ENCODE results near the gene SLC6A2. TPM values are rescaled to one million over a fixed set of nuclear protein-coding genes. Genes with fewer than 3 reads are reported as not detected.

The SLC6A2 gene
- total RNA-seq, 3 donors from 2014 or later, result 0.15 to 0.66 (median 0.64) TPM

- Histone ChIP-seq H3K4me1 (no peaks in the 10 kb centered on the region), H3K27me3 (no peaks in the 10 kb centered on the region), H3K9me3 (no peaks in the 10 kb centered on the region), H3K36me3 (no peaks in the 10 kb centered on the region), H3K27ac (no peak overlapping the region), H3K4me3 (no peak overlapping the region)
- TF ChIP-seq POLR2A (IDR thresholded peaks at IDR 0.05) (no peak), POLR2AphosphoS5 (IDR thresholded peaks at IDR 0.05) (no peak)
- TF ChIP-seq, protein P1, sequence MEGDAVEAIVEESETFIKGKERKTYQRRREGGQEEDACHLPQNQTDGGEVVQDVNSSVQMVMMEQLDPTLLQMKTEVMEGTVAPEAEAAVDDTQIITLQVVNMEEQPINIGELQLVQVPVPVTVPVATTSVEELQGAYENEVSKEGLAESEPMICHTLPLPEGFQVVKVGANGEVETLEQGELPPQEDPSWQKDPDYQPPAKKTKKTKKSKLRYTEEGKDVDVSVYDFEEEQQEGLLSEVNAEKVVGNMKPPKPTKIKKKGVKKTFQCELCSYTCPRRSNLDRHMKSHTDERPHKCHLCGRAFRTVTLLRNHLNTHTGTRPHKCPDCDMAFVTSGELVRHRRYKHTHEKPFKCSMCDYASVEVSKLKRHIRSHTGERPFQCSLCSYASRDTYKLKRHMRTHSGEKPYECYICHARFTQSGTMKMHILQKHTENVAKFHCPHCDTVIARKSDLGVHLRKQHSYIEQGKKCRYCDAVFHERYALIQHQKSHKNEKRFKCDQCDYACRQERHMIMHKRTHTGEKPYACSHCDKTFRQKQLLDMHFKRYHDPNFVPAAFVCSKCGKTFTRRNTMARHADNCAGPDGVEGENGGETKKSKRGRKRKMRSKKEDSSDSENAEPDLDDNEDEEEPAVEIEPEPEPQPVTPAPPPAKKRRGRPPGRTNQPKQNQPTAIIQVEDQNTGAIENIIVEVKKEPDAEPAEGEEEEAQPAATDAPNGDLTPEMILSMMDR (IDR thresholded peaks at IDR 0.05), result no peak
- intact Hi-C loops (cut with DNase I; ENCODE audit: low total_unique reads), result no loop called here
- DNase-seq (ENCODE audit: low spot score in 2 of 2), result no peak
These were observed 39.8 kb downstream of the SLC6A2 start for GRCh38 chr16:55695595-55695994.

DNA sequence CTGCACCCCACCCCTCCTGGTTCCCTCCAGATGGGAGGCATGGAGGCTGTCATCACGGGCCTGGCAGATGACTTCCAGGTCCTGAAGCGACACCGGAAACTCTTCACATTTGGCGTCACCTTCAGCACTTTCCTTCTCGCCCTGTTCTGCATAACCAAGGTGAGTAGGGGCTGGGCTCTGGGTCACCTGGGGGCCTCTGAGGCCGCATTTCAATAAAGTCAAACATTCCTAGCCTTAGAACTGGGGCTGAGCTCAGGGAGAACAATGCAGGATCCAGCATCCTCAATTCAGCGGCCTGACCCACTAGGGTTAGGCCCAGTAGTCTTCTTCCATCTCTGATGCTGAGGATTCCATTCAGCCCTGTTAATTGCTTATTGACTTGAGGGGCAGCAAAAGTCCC is 42.1 kb downstream of the SLC6A2 start:
- H3K9me3 ChIP-seq, result no peaks in the 10 kb centered on the region
- H3K4me3 ChIP-seq, result no peak overlapping the region
- H3K36me3 ChIP-seq, result no peaks in the 10 kb centered on the region
- no peaks in the 10 kb centered on the region for H3K27me3 ChIP-seq
- H3K4me1 ChIP-seq, result no peaks in the 10 kb centered on the region
- DNase-seq (ENCODE audit: low spot score in 2 of 2), result no peak
- intact Hi-C loops (cut with DNase I; ENCODE audit: low total_unique reads), result no loop called here
- no peak overlapping the region for H3K27ac ChIP-seq
- TF ChIP-seq POLR2A (IDR thresholded peaks at IDR 0.05) (no peak), POLR2AphosphoS5 (IDR thresholded peaks at IDR 0.05) (no peak)
- TF ChIP-seq, protein P1 (IDR thresholded peaks at IDR 0.05), result no peak

GRCh38 chr16:55698331-55698730 is 42.5 kb downstream of the SLC6A2 start:
- H3K4me1 ChIP-seq, result no peaks in the 10 kb centered on the region
- no peak for TF ChIP-seq POLR2AphosphoS5 (IDR thresholded peaks at IDR 0.05)
- TF ChIP-seq, protein P1 (IDR thresholded peaks at IDR 0.05), result no peak
- no peak for TF ChIP-seq POLR2A (IDR thresholded peaks at IDR 0.05)
- no peak overlapping the region for H3K27ac ChIP-seq
- no peak for DNase-seq (ENCODE audit: low spot score in 2 of 2)
- H3K9me3 ChIP-seq, result no peaks in the 10 kb centered on the region
- intact Hi-C loops (cut with DNase I; ENCODE audit: low total_unique reads), result no loop called here
- H3K4me3 ChIP-seq, result no peak overlapping the region
- no peaks in the 10 kb centered on the region for H3K27me3 ChIP-seq
- no peaks in the 10 kb centered on the region for H3K36me3 ChIP-seq

DNA sequence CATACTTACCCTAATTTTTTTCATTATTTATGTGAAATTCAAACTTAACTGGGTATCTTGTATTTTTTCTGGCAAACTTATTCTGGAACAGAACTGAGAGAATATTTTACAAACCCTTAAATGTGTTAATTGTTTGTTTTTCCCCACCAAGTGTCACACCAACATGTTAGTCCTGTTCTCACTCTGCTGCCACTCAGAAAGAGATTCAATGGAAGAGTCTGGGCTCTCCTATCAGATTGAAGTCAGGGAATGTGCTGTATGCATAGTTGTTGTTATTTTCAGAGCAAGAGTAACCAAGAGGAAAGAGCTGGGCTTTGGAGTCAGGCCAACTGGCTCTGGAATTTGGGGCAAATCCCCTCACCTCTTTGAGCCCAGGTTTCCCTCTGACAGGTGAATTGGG is 43.2 kb downstream of the SLC6A2 start:
- Histone ChIP-seq H3K4me1 (no peaks in the 10 kb centered on the region), H3K27ac (no peak overlapping the region), H3K4me3 (no peak overlapping the region), H3K9me3 (no peaks in the 10 kb centered on the region), H3K36me3 (no peaks in the 10 kb centered on the region), H3K27me3 (no peaks in the 10 kb centered on the region)
- no peak for DNase-seq (ENCODE audit: low spot score in 2 of 2)
- TF ChIP-seq POLR2A (IDR thresholded peaks at IDR 0.05), result no peak
- no peak for TF ChIP-seq POLR2AphosphoS5 (IDR thresholded peaks at IDR 0.05)
- TF ChIP-seq, protein P1 (IDR thresholded peaks at IDR 0.05), result no peak
- intact Hi-C loops (cut with DNase I; ENCODE audit: low total_unique reads), result no loop called here

DNA sequence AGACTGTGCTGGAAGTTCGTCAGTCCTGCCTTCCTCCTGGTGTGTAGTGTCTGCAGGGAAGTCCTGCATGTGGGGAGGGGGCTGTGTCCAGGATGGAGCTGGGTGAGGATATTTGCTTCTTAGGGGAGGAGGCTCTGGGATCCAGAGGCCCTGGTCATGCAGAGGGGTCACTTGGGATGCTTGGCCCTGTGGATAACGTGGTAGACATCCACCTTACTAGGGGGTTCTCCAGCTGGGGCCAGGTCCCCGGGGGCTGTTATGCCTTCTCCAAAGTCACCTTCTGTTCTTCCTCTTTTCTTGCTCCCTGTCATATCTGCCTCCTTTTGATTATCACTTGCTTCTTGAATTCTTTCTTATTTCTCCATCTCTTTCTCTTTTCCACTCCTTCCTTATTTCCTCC is 43.8 kb downstream of the SLC6A2 start:
- Histone ChIP-seq H3K9me3 (no peaks in the 10 kb centered on the region), H3K27ac (no peak overlapping the region), H3K4me1 (no peaks in the 10 kb centered on the region), H3K36me3 (no peaks in the 10 kb centered on the region), H3K27me3 (no peaks in the 10 kb centered on the region), H3K4me3 (no peak overlapping the region)
- intact Hi-C loops (cut with DNase I; ENCODE audit: low total_unique reads), result loop anchor here (10.0 kb wide), 1 partner anchor 235 kb away; no protein-coding TSS in a partner anchor
- TF ChIP-seq, protein P1 (IDR thresholded peaks at IDR 0.05), result no peak
- TF ChIP-seq POLR2A (IDR thresholded peaks at IDR 0.05), result no peak
- DNase-seq (ENCODE audit: low spot score in 2 of 2), result no peak
